SK-N-SH treated with all-trans-retinoic acid at 6 μM for 48 hours (cell line): ENCODE data around the gene GNMT.

ENCODE experiments used
- PATZ1 ChIP-seq: fragments of 250-450 bp; sonication (Bioruptor Pico); IDR thresholded peaks from 2 replicates; pipeline ENCODE4 v1.8.0; 2020; ENCODE audit warnings: mild to moderate bottlenecking, moderate library complexity, borderline replicate concordance
- RARB ChIP-seq: fragments of 250-450 bp; sonication (Bioruptor Pico); IDR thresholded peaks from 2 replicates; pipeline ENCODE4 v1.8.0; 2021; ENCODE audit warnings: mild to moderate bottlenecking, moderate library complexity
- TOX ChIP-seq: fragments of 250-450 bp; sonication (Bioruptor Pico); IDR thresholded peaks from 2 replicates; pipeline ENCODE4 v1.8.0; 2021; ENCODE audit warnings: mild to moderate bottlenecking, moderate library complexity, borderline replicate concordance
- ZFP3 ChIP-seq: fragments of 250-450 bp; sonication (Bioruptor Pico); IDR thresholded peaks from 2 replicates; pipeline ENCODE4 v1.5.0; 2020; ENCODE audit warnings: mild to moderate bottlenecking, moderate library complexity
- ZNF70 ChIP-seq: fragments of 450-650 bp; formaldehyde crosslinking; IDR thresholded peaks from 2 replicates; pipeline ENCODE4 v1.5.0; 2020; ENCODE audit warnings: mild to moderate bottlenecking, moderate library complexity
- TF ChIP-seq, protein P1 (sequence below): fragments of 250-450 bp; sonication (Bioruptor Pico); IDR thresholded peaks from 2 replicates; pipeline ENCODE4 v1.5.1; 2021; ENCODE audit warnings: mild to moderate bottlenecking, moderate library complexity

GRCh38 chr6:42969934-42970333 lies 9.4 kb downstream of the GNMT start:
- TF ChIP-seq TOX (CRISPR knock-in tag) (no peak), ZNF70 (CRISPR knock-in tag) (no peak), PATZ1 (CRISPR knock-in tag) (no peak), RARB (CRISPR knock-in tag) (no peak), ZFP3 (CRISPR knock-in tag) (no peak)
- TF ChIP-seq, protein P1, sequence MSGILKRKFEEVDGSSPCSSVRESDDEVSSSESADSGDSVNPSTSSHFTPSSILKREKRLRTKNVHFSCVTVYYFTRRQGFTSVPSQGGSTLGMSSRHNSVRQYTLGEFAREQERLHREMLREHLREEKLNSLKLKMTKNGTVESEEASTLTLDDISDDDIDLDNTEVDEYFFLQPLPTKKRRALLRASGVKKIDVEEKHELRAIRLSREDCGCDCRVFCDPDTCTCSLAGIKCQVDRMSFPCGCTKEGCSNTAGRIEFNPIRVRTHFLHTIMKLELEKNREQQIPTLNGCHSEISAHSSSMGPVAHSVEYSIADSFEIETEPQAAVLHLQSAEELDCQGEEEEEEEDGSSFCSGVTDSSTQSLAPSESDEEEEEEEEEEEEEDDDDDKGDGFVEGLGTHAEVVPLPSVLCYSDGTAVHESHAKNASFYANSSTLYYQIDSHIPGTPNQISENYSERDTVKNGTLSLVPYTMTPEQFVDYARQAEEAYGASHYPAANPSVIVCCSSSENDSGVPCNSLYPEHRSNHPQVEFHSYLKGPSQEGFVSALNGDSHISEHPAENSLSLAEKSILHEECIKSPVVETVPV (CRISPR knock-in tag) = no peak
